Liver (tissue), 9 donors: ENCODE data around the gene POLR2B. TPM values are rescaled to one million over a fixed set of nuclear protein-coding genes. Genes with fewer than 3 reads are reported as not detected.
A peak's percentile ranks its signal among the peaks of the same experiment; 100 is the strongest.

Experiments
- DNase-seq: peaks from one replicate; pipeline ENCODE4 v3.0.0-alpha.2; 2017; ENCODE audit warnings: low spot score
- H3K27ac ChIP-seq, 2 donors: one replicate each; pipeline ENCODE4 v1.7.0; 2013; ENCODE audit warnings: inconsistent platforms in 2 of 2, low read length in 2 of 2, control low read depth in 1 of 2, low read depth in 1 of 2, mild to moderate bottlenecking in 1 of 2
- H3K27me3 ChIP-seq, 4 donors: one replicate each; pipeline versions ENCODE4 v1.6.1 to v1.7.0; 2013; ENCODE audit warnings: low read length in 3 of 4, inconsistent platforms in 1 of 4, mild to moderate bottlenecking in 1 of 4, moderate library complexity in 1 of 4; ENCODE audit not compliant: control insufficient read depth in 4 of 4, insufficient read depth in 4 of 4
- H3K36me3 ChIP-seq, 4 donors: one replicate each; pipeline versions ENCODE4 v1.6.1 to v1.7.0; 2013; ENCODE audit warnings: low read length in 3 of 4, mild to moderate bottlenecking in 3 of 4, low read depth in 1 of 4, moderate library complexity in 1 of 4; ENCODE audit not compliant: control insufficient read depth in 4 of 4, insufficient read depth in 3 of 4
- H3K4me1 ChIP-seq, 4 donors: one replicate each; pipeline versions ENCODE4 v1.6.1 to v1.7.0; 2013; ENCODE audit warnings: low read length in 3 of 4, mild to moderate bottlenecking in 3 of 4, moderate library complexity in 1 of 4; ENCODE audit not compliant: control insufficient read depth in 4 of 4, insufficient read depth in 4 of 4
- H3K4me3 ChIP-seq, 3 donors: one replicate each; pipeline versions ENCODE4 v1.6.1 to v1.7.0; 2013; ENCODE audit warnings: low read length in 3 of 3, control low read depth in 1 of 3, low read depth in 1 of 3, mild to moderate bottlenecking in 1 of 3
- H3K9ac ChIP-seq, 2 donors: one replicate each; pipeline ENCODE4 v1.7.0; 2013; ENCODE audit warnings: low read length in 2 of 2, mild to moderate bottlenecking in 2 of 2, moderate library complexity in 2 of 2, control low read depth in 1 of 2, low read depth in 1 of 2
- H3K9me3 ChIP-seq, 4 donors: one replicate each; pipeline versions ENCODE4 v1.6.1 to v1.7.0; 2013; ENCODE audit warnings: low read length in 3 of 4; ENCODE audit not compliant: control insufficient read depth in 4 of 4
- EGR1 ChIP-seq, 2 donors: IDR thresholded peaks; 2 replicates each; pipeline ENCODE4 v1.6.1; 2016 to 2018; ENCODE audit warnings: antibody characterized with exemption in 2 of 2, low read depth in 2 of 2
- FOXA1 ChIP-seq: IDR thresholded peaks from 2 replicates; pipeline ENCODE4 v1.6.1; 2016; ENCODE audit warnings: antibody characterized with exemption
- FOXA2 ChIP-seq: IDR thresholded peaks from 2 replicates; pipeline ENCODE4 v1.6.1; 2016; ENCODE audit warnings: antibody characterized with exemption
- GABPA ChIP-seq, 2 donors: IDR thresholded peaks in 1 of 2; conservative IDR thresholded peaks in 1 of 2; 2 replicates each; pipeline ENCODE4 v1.6.1; 2016; ENCODE audit warnings: antibody characterized with exemption in 2 of 2, mild to moderate bottlenecking in 1 of 2, moderate library complexity in 1 of 2
- HNF4A ChIP-seq, 2 donors: conservative IDR thresholded peaks; 2 replicates each; pipeline ENCODE4 v1.6.1; 2016; ENCODE audit warnings: antibody characterized with exemption in 2 of 2, mild to moderate bottlenecking in 2 of 2
- HNF4G ChIP-seq: IDR thresholded peaks from 2 replicates; pipeline ENCODE4 v1.6.1; 2016; ENCODE audit warnings: antibody characterized with exemption
- JUND ChIP-seq, 2 donors: IDR thresholded peaks; 2 replicates each; pipeline ENCODE4 v1.6.1; 2016; ENCODE audit warnings: antibody characterized with exemption in 2 of 2
- NR2F2 ChIP-seq: IDR thresholded peaks from 2 replicates; pipeline ENCODE4 v1.6.1; 2016; ENCODE audit warnings: antibody characterized with exemption
- RAD21 ChIP-seq, 2 donors: IDR thresholded peaks; 2 replicates each; pipeline ENCODE4 v1.6.1; 2016; ENCODE audit warnings: antibody characterized with exemption in 2 of 2, mild to moderate bottlenecking in 2 of 2
- REST ChIP-seq: IDR thresholded peaks from 2 replicates; pipeline ENCODE4 v1.6.1; 2016; ENCODE audit warnings: antibody characterized with exemption, mild to moderate bottlenecking
- RXRA ChIP-seq, 2 donors: IDR thresholded peaks; 2 replicates each; pipeline ENCODE4 v1.6.1; 2017 to 2018; ENCODE audit warnings: antibody characterized with exemption in 2 of 2, mild to moderate bottlenecking in 1 of 2
- SP1 ChIP-seq: IDR thresholded peaks from 2 replicates; pipeline ENCODE4 v1.6.1; 2018; ENCODE audit warnings: antibody characterized with exemption, mild to moderate bottlenecking
- TAF1 ChIP-seq: conservative IDR thresholded peaks from 2 replicates; pipeline ENCODE4 v1.6.1; 2016; ENCODE audit warnings: antibody characterized with exemption, mild to moderate bottlenecking
- YY1 ChIP-seq: IDR thresholded peaks from 2 replicates; pipeline ENCODE4 v1.6.1; 2016; ENCODE audit warnings: antibody characterized with exemption, mild to moderate bottlenecking
- WGBS: extraction: QIAGEN DNeasy Blood & Tissue Kit; methylation state at CpG from one replicate; pipeline ENCODE4 v1.1.7; 2013; 5-methylcytosine and 5-hydroxymethylcytosine counted together
- polyA plus RNA-seq, 2 donors: library from polyadenylated mRNA; stranded (reverse) in 1 of 2; unstranded in 1 of 2; fragments of 200-250 nt in 1 of 2; fragments of >200 nt in 1 of 2; fragmentation: Nextera tagmentation in 1 of 2; extraction: Ambion mirVana in 1 of 2; gene quantifications; one replicate each; pipeline versions ENCODE4 v1.2.1 to v1.2.3, GENCODE V29; 2013 to 2015
- total RNA-seq, 2 donors: library from RNA; depleted of rRNA; stranded (reverse); fragments of >200 nt; gene quantifications; one replicate each; pipeline ENCODE4 v1.2.3, GENCODE V29; 2014
- TF ChIP-seq, protein P1 (sequence below): IDR thresholded peaks from 2 replicates; pipeline ENCODE4 v1.6.1; 2016; ENCODE audit warnings: antibody characterized with exemption
- TF ChIP-seq, protein P2 (sequence below): IDR thresholded peaks from 2 replicates; pipeline ENCODE4 v1.6.1; 2016; ENCODE audit warnings: antibody characterized with exemption
- TF ChIP-seq, protein P3 (sequence below): IDR thresholded peaks from 2 replicates; pipeline ENCODE4 v1.6.1; 2016; ENCODE audit warnings: antibody characterized with exemption
- TF ChIP-seq, protein P4 (sequence below): fragments of 150-350 bp; IDR thresholded peaks from 2 replicates; pipeline ENCODE4 v1.5.1; 2017; ENCODE audit warnings: improper control_type of control experiment, low read depth, low read length; ENCODE audit not compliant: missing input control
- donor health status: healthy.
- donor health status: healthy.
- donor health status: healthy.
- donor health status: healthy.
- donor health status: healthy.

POLR2B gene
- total and polyA plus RNA-seq, 4 donors = 16.6 to 64.4 (median 40.0) TPM

DNA sequence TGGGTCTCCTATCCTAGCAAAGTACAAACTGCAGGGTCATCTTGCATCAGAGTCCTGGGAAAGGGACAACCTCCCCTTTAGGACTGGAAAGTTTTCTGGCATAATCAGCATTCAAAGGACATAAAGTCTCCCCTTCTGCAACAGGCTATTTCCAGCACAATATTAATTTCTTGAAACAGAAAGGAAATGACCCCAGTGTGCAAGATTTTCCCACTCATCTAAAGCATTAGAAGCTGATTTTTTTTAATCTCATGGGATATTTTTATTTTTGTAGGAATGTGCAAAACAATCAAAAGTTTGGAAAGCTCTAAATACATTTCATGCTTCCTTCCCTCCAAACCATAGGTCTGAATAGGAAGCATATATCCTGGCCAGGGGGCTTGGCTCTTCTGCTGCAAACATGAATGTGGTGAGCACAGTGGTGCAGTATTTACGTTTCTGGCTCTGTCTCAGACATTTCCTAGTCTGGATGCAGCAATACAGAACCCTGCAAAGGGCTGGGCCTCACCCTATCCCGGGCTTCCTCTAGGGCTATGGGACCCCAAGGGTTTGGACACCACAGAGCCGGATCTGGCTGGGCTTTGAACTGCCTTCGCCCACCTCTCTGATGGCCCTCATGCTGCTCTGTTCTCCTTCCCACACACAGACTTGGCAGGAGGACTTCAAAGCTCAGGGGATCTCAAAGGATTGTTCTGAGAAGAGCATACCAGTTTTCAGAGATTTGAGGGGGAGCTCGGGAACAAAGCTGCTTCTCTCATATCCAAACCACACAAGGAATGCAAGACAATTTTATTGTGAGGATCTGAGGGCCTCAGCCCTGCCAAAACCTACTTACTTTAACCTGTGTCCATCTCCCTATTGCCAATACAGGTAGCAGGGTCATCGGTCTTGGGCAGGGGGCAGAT, 64.9 kb downstream of the POLR2B start:
- H3K36me3 ChIP-seq = no peaks in the 10 kb centered on the region
- no peaks in the 10 kb centered on the region for H3K9me3 ChIP-seq
- no peak for DNase-seq
- H3K9ac ChIP-seq = no peak overlapping the region
- TF ChIP-seq FOXA1 (no peak), JUND (IDR thresholded peaks at IDR 0.05) (peak in 1 of 2 donors; percentile 13), GABPA (IDR thresholded peaks at IDR 0.05 in 1 of 2, conservative IDR thresholded peaks at IDR 0.05 in 1 of 2) (no peak), HNF4G (no peak), TAF1 (no peak), REST (peak; percentile 57), SP1 (peak; percentile 74), YY1 (no peak), EGR1 (IDR thresholded peaks at IDR 0.05; ENCODE audit: low read depth in 2 of 2) (no peak), HNF4A (conservative IDR thresholded peaks at IDR 0.05) (no peak), RAD21 (IDR thresholded peaks at IDR 0.05) (peak in 1 of 2 donors; percentile 18), FOXA2 (no peak), NR2F2 (peak; percentile 89), RXRA (IDR thresholded peaks at IDR 0.05) (peak in 1 of 2 donors; percentile 35)
- TF ChIP-seq, protein P1, sequence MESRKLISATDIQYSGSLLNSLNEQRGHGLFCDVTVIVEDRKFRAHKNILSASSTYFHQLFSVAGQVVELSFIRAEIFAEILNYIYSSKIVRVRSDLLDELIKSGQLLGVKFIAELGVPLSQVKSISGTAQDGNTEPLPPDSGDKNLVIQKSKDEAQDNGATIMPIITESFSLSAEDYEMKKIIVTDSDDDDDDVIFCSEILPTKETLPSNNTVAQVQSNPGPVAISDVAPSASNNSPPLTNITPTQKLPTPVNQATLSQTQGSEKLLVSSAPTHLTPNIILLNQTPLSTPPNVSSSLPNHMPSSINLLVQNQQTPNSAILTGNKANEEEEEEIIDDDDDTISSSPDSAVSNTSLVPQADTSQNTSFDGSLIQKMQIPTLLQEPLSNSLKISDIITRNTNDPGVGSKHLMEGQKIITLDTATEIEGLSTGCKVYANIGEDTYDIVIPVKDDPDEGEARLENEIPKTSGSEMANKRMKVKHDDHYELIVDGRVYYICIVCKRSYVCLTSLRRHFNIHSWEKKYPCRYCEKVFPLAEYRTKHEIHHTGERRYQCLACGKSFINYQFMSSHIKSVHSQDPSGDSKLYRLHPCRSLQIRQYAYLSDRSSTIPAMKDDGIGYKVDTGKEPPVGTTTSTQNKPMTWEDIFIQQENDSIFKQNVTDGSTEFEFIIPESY = no peak
- TF ChIP-seq, protein P2, sequence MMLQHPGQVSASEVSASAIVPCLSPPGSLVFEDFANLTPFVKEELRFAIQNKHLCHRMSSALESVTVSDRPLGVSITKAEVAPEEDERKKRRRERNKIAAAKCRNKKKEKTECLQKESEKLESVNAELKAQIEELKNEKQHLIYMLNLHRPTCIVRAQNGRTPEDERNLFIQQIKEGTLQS = no peak
- TF ChIP-seq, protein P3, sequence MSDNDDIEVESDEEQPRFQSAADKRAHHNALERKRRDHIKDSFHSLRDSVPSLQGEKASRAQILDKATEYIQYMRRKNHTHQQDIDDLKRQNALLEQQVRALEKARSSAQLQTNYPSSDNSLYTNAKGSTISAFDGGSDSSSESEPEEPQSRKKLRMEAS = no peak
- TF ChIP-seq, protein P4, sequence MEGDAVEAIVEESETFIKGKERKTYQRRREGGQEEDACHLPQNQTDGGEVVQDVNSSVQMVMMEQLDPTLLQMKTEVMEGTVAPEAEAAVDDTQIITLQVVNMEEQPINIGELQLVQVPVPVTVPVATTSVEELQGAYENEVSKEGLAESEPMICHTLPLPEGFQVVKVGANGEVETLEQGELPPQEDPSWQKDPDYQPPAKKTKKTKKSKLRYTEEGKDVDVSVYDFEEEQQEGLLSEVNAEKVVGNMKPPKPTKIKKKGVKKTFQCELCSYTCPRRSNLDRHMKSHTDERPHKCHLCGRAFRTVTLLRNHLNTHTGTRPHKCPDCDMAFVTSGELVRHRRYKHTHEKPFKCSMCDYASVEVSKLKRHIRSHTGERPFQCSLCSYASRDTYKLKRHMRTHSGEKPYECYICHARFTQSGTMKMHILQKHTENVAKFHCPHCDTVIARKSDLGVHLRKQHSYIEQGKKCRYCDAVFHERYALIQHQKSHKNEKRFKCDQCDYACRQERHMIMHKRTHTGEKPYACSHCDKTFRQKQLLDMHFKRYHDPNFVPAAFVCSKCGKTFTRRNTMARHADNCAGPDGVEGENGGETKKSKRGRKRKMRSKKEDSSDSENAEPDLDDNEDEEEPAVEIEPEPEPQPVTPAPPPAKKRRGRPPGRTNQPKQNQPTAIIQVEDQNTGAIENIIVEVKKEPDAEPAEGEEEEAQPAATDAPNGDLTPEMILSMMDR = no peak
- H3K4me3 ChIP-seq = no peak overlapping the region
- WGBS = 66% methylated on average over 6 of the region's 6 CpGs
- H3K27ac ChIP-seq = peak overlapping the region; percentile 56 to 83
- no peaks in the 10 kb centered on the region for H3K4me1 ChIP-seq
- H3K27me3 ChIP-seq = no peaks in the 10 kb centered on the region
